ENCODE data around the gene MRC1.

DNA sequence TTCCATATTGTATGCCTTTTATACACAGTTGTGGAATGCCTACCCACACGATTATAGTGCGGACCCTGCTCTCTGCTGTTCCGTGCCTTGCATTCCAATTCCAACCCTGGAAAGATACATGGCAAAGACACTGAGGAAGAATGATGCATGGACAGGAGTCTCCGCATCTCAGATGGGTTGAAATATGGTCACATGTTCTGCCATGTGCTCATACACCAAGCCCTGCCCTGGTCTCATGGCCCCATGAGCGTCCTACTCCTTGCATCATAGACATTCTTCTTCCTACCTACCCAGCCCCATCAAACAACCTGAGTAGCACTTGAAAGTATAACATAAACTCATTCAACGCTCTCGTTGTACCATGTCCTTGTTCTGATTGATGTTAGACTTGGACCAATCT lies 148.9 kb downstream of the MRC1 start:
- TF ChIP-seq, protein P1, sequence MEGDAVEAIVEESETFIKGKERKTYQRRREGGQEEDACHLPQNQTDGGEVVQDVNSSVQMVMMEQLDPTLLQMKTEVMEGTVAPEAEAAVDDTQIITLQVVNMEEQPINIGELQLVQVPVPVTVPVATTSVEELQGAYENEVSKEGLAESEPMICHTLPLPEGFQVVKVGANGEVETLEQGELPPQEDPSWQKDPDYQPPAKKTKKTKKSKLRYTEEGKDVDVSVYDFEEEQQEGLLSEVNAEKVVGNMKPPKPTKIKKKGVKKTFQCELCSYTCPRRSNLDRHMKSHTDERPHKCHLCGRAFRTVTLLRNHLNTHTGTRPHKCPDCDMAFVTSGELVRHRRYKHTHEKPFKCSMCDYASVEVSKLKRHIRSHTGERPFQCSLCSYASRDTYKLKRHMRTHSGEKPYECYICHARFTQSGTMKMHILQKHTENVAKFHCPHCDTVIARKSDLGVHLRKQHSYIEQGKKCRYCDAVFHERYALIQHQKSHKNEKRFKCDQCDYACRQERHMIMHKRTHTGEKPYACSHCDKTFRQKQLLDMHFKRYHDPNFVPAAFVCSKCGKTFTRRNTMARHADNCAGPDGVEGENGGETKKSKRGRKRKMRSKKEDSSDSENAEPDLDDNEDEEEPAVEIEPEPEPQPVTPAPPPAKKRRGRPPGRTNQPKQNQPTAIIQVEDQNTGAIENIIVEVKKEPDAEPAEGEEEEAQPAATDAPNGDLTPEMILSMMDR (optimal IDR thresholded peaks at IDR 0.05 in 1 of 3, IDR thresholded peaks at IDR 0.05 in 1 of 3, conservative IDR thresholded peaks at IDR 0.05 in 1 of 3; ENCODE audit: extremely low read depth in 1 of 3, insufficient read depth in 2 of 3, low read length in 3 of 3) = no peak
- TF ChIP-seq EZH2 (IDR thresholded peaks at IDR 0.05; ENCODE audit: low read length) = no peak
